Esophagus muscularis mucosa (tissue), 4 donors: ENCODE measurements around the gene REN. TPM values are rescaled to one million over a fixed set of nuclear protein-coding genes. Genes with fewer than 3 reads are reported as not detected.

ENCODE experiments used
- DNase-seq: peaks from one replicate; pipeline ENCODE4 v3.0.0-alpha.2; 2017; ENCODE audit errors: extremely low spot score
- H3K27ac ChIP-seq, 4 donors: fragments of 200-600 bp; sonication (generic); replicated peaks in 1 of 4; 1 replicate in 3 of 4; 2 replicates in 1 of 4; pipeline ENCODE4 v1.5.1; 2016 to 2019; ENCODE audit warnings: mild to moderate bottlenecking in 1 of 4
- H3K27me3 ChIP-seq, 4 donors: fragments of 200-600 bp; sonication (generic); one replicate each; pipeline versions ENCODE4 v1.5.1 to v1.6.0; 2016 to 2019
- H3K36me3 ChIP-seq, 4 donors: fragments of 200-600 bp; sonication (generic); one replicate each; pipeline ENCODE4 v1.5.1; 2016 to 2019
- H3K4me1 ChIP-seq, 4 donors: fragments of 200-600 bp; sonication (generic); one replicate each; pipeline ENCODE4 v1.5.1; 2016 to 2019
- H3K4me3 ChIP-seq, 4 donors: fragments of 200-600 bp; sonication (generic); 1 replicate in 2 of 4; 2 replicates in 2 of 4; pipeline ENCODE4 v1.5.1; 2016 to 2019; ENCODE audit warnings: mild to moderate bottlenecking in 4 of 4, moderate library complexity in 1 of 4
- H3K9me3 ChIP-seq, 4 donors: fragments of 200-600 bp; sonication (generic); 1 replicate in 3 of 4; 2 replicates in 1 of 4; pipeline ENCODE4 v1.5.1; 2016 to 2019
- EP300 ChIP-seq: sonication (generic); formaldehyde crosslinking; IDR thresholded peaks from one replicate; pipeline ENCODE4 v1.6.1; 2017; ENCODE audit warnings: antibody characterized with exemption
- POLR2A ChIP-seq: fragments of 450-650 bp; IDR thresholded peaks from one replicate; pipeline ENCODE4 v1.6.1; 2017; ENCODE audit warnings: antibody characterized with exemption, moderate library complexity, mild to moderate bottlenecking, low read depth
- POLR2AphosphoS5 ChIP-seq, 2 donors: sonication (generic); formaldehyde crosslinking; IDR thresholded peaks; one replicate each; pipeline ENCODE4 v1.6.1; 2017; ENCODE audit warnings: antibody characterized with exemption in 2 of 2
- WGBS: methylation state at CpG from one replicate; pipeline ENCODE4 v1.1.5; 2018; 5-methylcytosine and 5-hydroxymethylcytosine counted together
- intact Hi-C: fragments of 100-400 bp; cut with DNase I; formaldehyde crosslinking; loops from one replicate; pipeline ENCODE4 v1.15.1; 2023
- total RNA-seq, 4 donors: library from RNA; depleted of rRNA; stranded (reverse); fragments of >200 nt; gene quantifications; one replicate each; pipeline versions ENCODE4 v1.1.0 to v1.2.1, GENCODE V29; 2016
- TF ChIP-seq, protein P1 (sequence below), 3 experiments: fragments of 200-600 bp in 2 of 3; fragments of 450-650 bp in 1 of 3; sonication (generic) in 2 of 3; IDR thresholded peaks; one replicate each; pipeline ENCODE4 v1.5.1; 2017 to 2019; ENCODE audit warnings: antibody characterized with exemption in 3 of 3, mild to moderate bottlenecking in 2 of 3, moderate library complexity in 1 of 3

The REN gene
- total RNA-seq, 4 donors from 2014 or later, result not detected

DNA sequence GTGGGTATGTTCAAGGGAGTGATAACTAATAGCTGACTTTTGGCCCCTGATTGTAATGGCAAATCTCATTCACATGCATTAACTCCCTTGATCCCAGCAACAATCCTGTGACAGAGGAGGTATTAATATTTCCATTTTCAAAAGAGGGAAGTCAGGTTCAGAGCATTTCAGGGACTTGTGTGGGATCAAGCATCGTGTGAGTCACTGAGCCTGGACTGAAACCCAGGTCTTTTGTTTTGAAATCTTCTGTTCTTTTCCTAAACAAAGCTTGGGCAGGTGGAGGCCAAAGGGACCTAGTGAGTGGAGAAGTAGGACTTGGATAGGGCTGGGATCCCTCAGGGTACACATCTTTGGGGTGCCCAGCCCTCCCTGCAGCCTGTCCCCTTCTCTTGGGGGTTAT, 52.2 kb downstream of the REN start:
- peaks cover 0 to 30% (median 24%) of the 10 kb centered on the region in 4 donors for H3K36me3 ChIP-seq
- peak overlapping the region in 1 of 4 donors; percentile 10 for H3K27ac ChIP-seq
- 73% methylated on average over 1 of the region's 1 CpG for WGBS
- H3K4me3 ChIP-seq, result no peak overlapping the region
- peaks cover 0 to 3% (median 0%) of the 10 kb centered on the region in 4 donors for H3K27me3 ChIP-seq
- H3K4me1 ChIP-seq, result peaks cover 9 to 43% (median 24%) of the 10 kb centered on the region in 4 donors
- intact Hi-C loops, result no loop called here
- DNase-seq, result no peak
- H3K9me3 ChIP-seq, result no peaks in the 10 kb centered on the region
- TF ChIP-seq, protein P1, sequence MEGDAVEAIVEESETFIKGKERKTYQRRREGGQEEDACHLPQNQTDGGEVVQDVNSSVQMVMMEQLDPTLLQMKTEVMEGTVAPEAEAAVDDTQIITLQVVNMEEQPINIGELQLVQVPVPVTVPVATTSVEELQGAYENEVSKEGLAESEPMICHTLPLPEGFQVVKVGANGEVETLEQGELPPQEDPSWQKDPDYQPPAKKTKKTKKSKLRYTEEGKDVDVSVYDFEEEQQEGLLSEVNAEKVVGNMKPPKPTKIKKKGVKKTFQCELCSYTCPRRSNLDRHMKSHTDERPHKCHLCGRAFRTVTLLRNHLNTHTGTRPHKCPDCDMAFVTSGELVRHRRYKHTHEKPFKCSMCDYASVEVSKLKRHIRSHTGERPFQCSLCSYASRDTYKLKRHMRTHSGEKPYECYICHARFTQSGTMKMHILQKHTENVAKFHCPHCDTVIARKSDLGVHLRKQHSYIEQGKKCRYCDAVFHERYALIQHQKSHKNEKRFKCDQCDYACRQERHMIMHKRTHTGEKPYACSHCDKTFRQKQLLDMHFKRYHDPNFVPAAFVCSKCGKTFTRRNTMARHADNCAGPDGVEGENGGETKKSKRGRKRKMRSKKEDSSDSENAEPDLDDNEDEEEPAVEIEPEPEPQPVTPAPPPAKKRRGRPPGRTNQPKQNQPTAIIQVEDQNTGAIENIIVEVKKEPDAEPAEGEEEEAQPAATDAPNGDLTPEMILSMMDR (IDR thresholded peaks at IDR 0.05), result no peak
- TF ChIP-seq POLR2AphosphoS5 (IDR thresholded peaks at IDR 0.05), result no peak

DNA sequence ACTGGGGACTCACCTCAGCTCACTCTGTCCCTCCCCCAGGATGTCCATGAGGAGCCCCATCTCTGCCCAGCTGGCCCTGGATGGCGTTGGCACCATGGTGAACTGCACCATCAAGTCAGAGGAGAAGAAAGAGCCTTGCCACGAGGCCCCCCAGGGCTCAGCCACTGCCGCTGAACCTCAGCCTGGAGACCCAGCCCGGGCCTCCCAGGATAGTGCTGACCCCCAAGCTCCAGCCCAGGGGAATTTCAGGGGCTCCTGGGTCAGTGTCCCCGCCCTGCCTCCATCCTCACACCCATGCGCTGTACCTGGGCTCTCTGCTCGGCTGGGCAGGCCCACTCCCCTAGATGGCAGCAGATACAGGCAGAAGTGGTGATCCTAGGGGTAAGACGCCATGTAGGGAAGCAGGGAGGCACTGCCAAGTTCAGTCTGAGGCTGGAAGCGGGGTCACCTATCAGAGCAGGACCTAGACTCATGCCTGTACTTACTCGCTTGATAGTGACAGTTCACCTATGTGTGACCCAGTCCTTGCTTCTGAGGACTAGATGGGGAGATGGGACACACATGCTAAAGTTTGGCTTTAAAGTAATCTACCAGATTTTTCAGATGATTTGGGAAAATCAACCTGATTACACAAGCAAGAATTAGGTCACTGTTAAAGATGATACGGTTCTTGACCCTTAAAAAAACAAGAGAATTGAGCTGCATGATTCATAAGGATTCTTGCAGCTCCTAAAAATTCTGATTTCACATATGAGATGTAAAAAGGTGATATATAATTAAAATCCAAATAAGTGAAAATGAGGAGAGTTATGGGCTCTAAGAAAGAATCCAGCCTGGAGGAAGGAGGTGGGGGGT, 53.0 kb downstream of the REN start:
- TF ChIP-seq, protein P1 (IDR thresholded peaks at IDR 0.05), result no peak
- TF ChIP-seq POLR2A (no peak), EP300 (no peak), POLR2AphosphoS5 (IDR thresholded peaks at IDR 0.05) (no peak)
- intact Hi-C loops, result no loop called here
- Histone ChIP-seq H3K27me3 (peaks cover 0 to 11% (median 0%) of the 10 kb centered on the region in 4 donors), H3K4me3 (no peak overlapping the region), H3K4me1 (peaks cover 13 to 51% (median 30%) of the 10 kb centered on the region in 4 donors), H3K9me3 (no peaks in the 10 kb centered on the region), H3K36me3 (peaks cover 0 to 22% (median 18%) of the 10 kb centered on the region in 4 donors), H3K27ac (peak overlapping the region in 2 of 4 donors; percentile 20 to 28)
- DNase-seq, result no peak
- WGBS, result 97% methylated on average over 9 of the region's 11 CpGs

DNA sequence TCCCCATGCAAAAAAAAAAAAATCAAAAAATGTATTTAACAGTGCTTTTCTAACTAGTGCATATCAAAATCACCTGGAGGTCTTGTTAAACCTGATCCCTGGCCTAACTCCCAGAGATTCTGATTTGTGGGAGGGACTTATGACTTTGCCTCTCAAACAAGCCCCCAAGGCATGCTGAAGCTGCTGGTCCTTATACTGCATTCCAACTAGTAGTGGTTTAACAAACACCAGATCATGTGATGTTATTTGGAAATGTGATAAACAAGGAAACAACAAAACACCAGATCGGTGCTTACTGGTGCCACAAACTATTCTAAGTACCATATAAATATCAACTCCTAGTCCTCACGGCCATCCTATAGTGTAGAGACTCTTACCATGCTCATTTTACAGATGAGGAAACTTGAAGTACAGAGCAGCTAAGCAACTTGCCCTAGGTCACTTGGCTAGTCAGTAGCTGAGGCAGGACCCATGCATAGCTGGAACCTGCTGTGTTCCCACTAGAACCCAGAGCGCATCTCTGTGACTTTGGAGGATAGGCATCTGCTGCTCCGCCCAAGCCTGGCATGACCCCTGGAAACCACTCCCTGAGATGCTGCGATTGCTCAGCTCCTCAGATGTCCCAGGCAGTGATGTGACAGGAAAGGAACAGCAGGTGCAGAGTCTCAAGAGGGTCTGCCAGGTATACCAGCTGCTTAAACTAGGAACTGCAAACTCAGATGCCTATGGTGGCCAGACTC, 55.1 kb downstream of the REN start:
- DNase-seq, result no peak
- Histone ChIP-seq H3K27ac (no peak overlapping the region), H3K4me1 (peaks cover 23 to 52% (median 40%) of the 10 kb centered on the region in 4 donors), H3K9me3 (no peaks in the 10 kb centered on the region), H3K4me3 (no peak overlapping the region), H3K36me3 (peaks cover 0 to 5% (median 2%) of the 10 kb centered on the region in 4 donors), H3K27me3 (peaks cover 0 to 24% (median 0%) of the 10 kb centered on the region in 4 donors)
- 63% methylated on average over 2 of the region's 5 CpGs for WGBS
- intact Hi-C loops, result no loop called here
- TF ChIP-seq, protein P1 (IDR thresholded peaks at IDR 0.05), result no peak
- TF ChIP-seq POLR2A (no peak), EP300 (no peak), POLR2AphosphoS5 (IDR thresholded peaks at IDR 0.05) (no peak)

DNA sequence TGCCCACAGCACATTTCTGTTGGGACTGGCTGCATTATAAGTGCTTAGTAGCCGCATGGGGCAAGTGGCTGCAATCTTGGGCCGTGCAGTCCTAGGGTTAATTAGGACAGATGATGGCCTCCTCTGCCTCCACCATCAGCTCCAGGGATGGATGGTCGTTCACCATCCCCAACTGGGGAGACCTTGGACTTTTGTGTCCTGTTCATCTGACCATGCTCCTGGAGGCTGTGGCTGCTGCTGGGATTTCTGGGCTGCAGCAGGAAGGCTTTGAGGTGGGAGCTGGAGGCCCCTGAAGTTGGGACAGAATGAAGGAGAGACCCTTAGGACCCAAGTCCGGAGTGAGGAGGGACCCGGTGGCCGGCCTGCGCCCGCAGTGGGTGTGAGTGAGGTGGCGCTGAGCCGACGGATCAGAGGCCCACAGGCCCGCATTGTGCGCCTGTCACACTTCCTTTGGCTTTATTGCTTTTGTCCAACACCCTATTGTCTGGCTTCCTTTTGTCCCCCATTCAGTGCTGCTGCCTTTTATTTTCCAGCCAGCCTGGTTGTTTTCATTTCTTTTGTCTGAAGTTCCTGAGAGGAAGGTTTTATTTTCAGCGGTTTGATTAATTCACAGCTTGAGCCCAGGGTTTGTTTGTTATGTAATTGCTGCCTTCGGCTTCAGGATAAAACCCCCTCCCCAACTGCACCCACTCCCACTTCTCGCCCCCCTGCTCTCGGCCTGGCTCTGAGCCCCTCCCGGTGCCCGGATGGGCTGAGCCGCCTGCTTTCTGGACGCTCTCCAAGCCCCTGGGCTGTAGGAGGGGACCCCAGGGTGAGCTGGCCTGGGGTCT, 57.6 kb downstream of the REN start:
- H3K27ac ChIP-seq, result peak overlapping the region in 2 of 4 donors; percentile 26 to 30

More for the DNA sequence above, 57.6 kb downstream of the REN start:
- peaks cover 37 to 60% (median 51%) of the 10 kb centered on the region in 4 donors for H3K4me1 ChIP-seq
- no peaks in the 10 kb centered on the region for H3K36me3 ChIP-seq
- TF ChIP-seq POLR2A (no peak), EP300 (no peak), POLR2AphosphoS5 (IDR thresholded peaks at IDR 0.05) (no peak)
- TF ChIP-seq, protein P1 (IDR thresholded peaks at IDR 0.05), result no peak
- 59% methylated on average over 21 of the region's 21 CpGs for WGBS
- H3K27me3 ChIP-seq, result peaks cover 0 to 24% (median 0%) of the 10 kb centered on the region in 4 donors
- no peak overlapping the region for H3K4me3 ChIP-seq
- H3K9me3 ChIP-seq, result no peaks in the 10 kb centered on the region
- no peak for DNase-seq
- intact Hi-C loops, result no loop called here
